Measurements from ENCODE around the gene PLPP2.

- TF ChIP-seq, protein P1, sequence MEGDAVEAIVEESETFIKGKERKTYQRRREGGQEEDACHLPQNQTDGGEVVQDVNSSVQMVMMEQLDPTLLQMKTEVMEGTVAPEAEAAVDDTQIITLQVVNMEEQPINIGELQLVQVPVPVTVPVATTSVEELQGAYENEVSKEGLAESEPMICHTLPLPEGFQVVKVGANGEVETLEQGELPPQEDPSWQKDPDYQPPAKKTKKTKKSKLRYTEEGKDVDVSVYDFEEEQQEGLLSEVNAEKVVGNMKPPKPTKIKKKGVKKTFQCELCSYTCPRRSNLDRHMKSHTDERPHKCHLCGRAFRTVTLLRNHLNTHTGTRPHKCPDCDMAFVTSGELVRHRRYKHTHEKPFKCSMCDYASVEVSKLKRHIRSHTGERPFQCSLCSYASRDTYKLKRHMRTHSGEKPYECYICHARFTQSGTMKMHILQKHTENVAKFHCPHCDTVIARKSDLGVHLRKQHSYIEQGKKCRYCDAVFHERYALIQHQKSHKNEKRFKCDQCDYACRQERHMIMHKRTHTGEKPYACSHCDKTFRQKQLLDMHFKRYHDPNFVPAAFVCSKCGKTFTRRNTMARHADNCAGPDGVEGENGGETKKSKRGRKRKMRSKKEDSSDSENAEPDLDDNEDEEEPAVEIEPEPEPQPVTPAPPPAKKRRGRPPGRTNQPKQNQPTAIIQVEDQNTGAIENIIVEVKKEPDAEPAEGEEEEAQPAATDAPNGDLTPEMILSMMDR (IDR thresholded peaks at IDR 0.05): no peak
- TF ChIP-seq POLR2A (IDR thresholded peaks at IDR 0.05): no peak
Measured at GRCh38 chr19:245457-245856, 45.7 kb downstream of the PLPP2 start.
